GM18499 (cell line): Measurements from ENCODE around the gene ZNF557.

Source experiments
- ATAC-seq: cut with Tn5 transposase; IDR thresholded peaks from one replicate; pipeline ENCODE4 v1.9.1; 2021; ENCODE audit warnings: moderate number of reproducible peaks; ENCODE audit not compliant: insufficient read depth, unreplicated experiment

The ZNF557 gene

GRCh38 chr19:7120499-7120898, 51.0 kb downstream of the ZNF557 start:
- no peak for ATAC-seq

GRCh38 chr19:7122701-7123100, 53.2 kb downstream of the ZNF557 start:
- ATAC-seq = no peak

DNA sequence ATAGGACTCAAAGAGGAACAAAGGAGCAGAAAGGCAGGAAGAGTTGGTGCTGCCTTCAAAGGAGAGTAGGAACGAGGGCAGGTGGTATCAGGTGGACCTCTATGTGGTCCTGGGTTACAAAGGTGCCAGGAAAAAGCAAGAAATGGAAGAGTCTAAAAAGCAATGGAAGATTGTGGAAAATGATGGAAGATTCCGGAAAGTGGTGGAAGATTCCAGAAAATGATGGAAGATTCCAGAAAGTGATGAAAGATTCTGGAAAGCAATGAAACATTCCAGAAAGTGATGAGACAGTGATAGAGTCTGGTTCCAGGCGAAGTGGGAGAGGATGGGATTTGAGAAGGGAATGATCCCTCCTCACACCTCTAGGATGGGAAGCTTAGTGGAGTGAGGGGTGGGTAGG, 55.3 kb downstream of the ZNF557 start:
- ATAC-seq = no peak

DNA sequence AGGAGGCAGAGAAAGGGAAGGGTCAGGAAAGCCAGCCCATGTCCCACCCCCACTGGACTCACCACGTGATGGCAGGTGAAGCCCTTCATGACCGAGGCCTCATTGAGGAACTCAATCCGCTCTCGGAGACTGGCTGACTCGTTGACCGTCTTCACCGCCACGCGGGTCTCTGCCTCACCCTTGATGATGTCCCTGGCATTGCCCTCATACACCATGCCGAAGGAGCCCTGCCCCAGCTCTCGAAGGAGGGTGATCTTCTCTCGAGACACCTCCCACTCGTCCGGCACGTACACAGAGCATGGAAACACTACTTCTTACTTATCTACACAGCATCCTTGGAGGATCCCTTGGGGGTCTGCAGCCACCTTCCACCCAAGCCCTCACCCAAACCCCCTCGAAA, 55.7 kb downstream of the ZNF557 start:
- no peak for ATAC-seq

GRCh38 chr19:7126132-7126531, 56.6 kb downstream of the ZNF557 start:
- no peak for ATAC-seq

DNA sequence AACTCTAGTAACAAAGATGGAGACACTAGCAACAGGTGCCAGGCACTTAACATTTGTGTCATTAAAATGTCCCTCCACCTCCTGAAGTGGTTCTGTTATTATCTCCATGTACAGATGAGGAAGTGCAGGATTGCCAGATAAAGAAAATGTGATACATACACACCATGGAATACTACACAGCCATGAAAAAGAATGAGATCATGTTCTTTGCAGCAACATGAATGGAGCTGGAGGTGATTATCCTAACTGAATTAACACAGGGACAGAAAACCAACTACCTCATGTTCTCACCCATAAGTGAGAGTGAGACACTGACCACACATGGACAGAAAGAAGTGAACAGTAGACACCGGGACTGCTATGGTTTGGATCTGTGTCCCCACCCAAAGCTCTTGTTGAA, 60.5 kb downstream of the ZNF557 start:
- no peak for ATAC-seq

GRCh38 chr19:7132054-7132453, 62.6 kb downstream of the ZNF557 start:
- no peak for ATAC-seq

- no peak for ATAC-seq
These were observed 67.6 kb downstream of the ZNF557 start for GRCh38 chr19:7137120-7137519.
